HG03196 (cell line): ENCODE data around the gene ODC1.

Experiments used
- ATAC-seq: cut with Tn5 transposase; IDR thresholded peaks from one replicate; pipeline ENCODE4 v1.9.1; 2021; ENCODE audit not compliant: unreplicated experiment

Gene ODC1

GRCh38 chr2:10435820-10436204 is 12.3 kb downstream of the ODC1 start:
- no peak for ATAC-seq

GRCh38 chr2:10434886-10435819 is 13.0 kb downstream of the ODC1 start:
- ATAC-seq, result no peak

- no peak for ATAC-seq
Measured at GRCh38 chr2:10433947-10434885, 13.9 kb downstream of the ODC1 start.

GRCh38 chr2:10433264-10433946 is 14.7 kb downstream of the ODC1 start:
- ATAC-seq, result no peak

GRCh38 chr2:10432311-10433181 is 15.6 kb downstream of the ODC1 start:
- no peak for ATAC-seq

- ATAC-seq, result no peak
Measured at GRCh38 chr2:10431797-10432196, 16.3 kb downstream of the ODC1 start.

- no peak for ATAC-seq
Measured at GRCh38 chr2:10430886-10431622, 17.1 kb downstream of the ODC1 start.

- ATAC-seq, result no peak
Measured at GRCh38 chr2:10428924-10429323, 19.2 kb downstream of the ODC1 start.

GRCh38 chr2:10428355-10428754 is 19.8 kb downstream of the ODC1 start:
- no peak for ATAC-seq

GRCh38 chr2:10427618-10427949 is 20.5 kb downstream of the ODC1 start:
- ATAC-seq, result no peak

- ATAC-seq, result no peak
Measured at GRCh38 chr2:10426726-10427617, 21.2 kb downstream of the ODC1 start.

GRCh38 chr2:10425699-10426098 is 22.4 kb downstream of the ODC1 start:
- ATAC-seq, result no peak

GRCh38 chr2:10424916-10425505 is 23.1 kb downstream of the ODC1 start:
- ATAC-seq, result no peak

GRCh38 chr2:10424051-10424450 is 24.1 kb downstream of the ODC1 start:
- no peak for ATAC-seq

GRCh38 chr2:10423400-10423774 is 24.7 kb downstream of the ODC1 start:
- no peak for ATAC-seq

GRCh38 chr2:10422732-10423399 is 25.3 kb downstream of the ODC1 start:
- ATAC-seq, result no peak

- no peak for ATAC-seq
Measured at GRCh38 chr2:10422251-10422650, 25.9 kb downstream of the ODC1 start.
